Gastroesophageal sphincter (tissue), 4 donors: Measurements from ENCODE around the gene LMCD1. TPM values are rescaled to one million over a fixed set of nuclear protein-coding genes. Genes with fewer than 3 reads are reported as not detected.

Experiments
- ATAC-seq: fragments of 150-250 bp; one replicate; pipeline ENCODE4 v1.9.1; 2016; ENCODE audit warnings: mild to moderate bottlenecking, moderate library complexity
- H3K27ac ChIP-seq, 4 donors: fragments of 200-600 bp; sonication (generic) in 3 of 4; 1 replicate in 3 of 4; 2 replicates in 1 of 4; pipeline ENCODE4 v1.5.1; 2016 to 2019
- H3K27me3 ChIP-seq: fragments of 200-600 bp; sonication (generic); one replicate; pipeline ENCODE4 v1.5.1; 2019
- H3K36me3 ChIP-seq, 2 donors: fragments of 200-600 bp; sonication (generic); one replicate each; pipeline ENCODE4 v1.5.1; 2019; ENCODE audit warnings: control low read depth in 1 of 2
- H3K4me1 ChIP-seq, 3 donors: fragments of 200-600 bp; sonication (generic); 1 replicate in 2 of 3; 2 replicates in 1 of 3; pipeline ENCODE4 v1.5.1; 2016 to 2019; ENCODE audit warnings: control low read depth in 2 of 3
- H3K4me3 ChIP-seq, 2 donors: fragments of 200-600 bp; sonication (generic); one replicate each; pipeline ENCODE4 v1.5.1; 2019; ENCODE audit warnings: mild to moderate bottlenecking in 1 of 2, moderate library complexity in 1 of 2
- H3K9me3 ChIP-seq, 3 donors: fragments of 200-600 bp; sonication (generic); one replicate each; pipeline ENCODE4 v1.5.1; 2017 to 2019; ENCODE audit warnings: control low read depth in 2 of 3
- EP300 ChIP-seq: sonication (generic); formaldehyde crosslinking; IDR thresholded peaks from one replicate; pipeline ENCODE4 v1.6.1; 2017; ENCODE audit warnings: antibody characterized with exemption, mild to moderate bottlenecking
- POLR2A ChIP-seq, 2 donors: fragments of 450-650 bp; IDR thresholded peaks; one replicate each; pipeline ENCODE4 v1.6.1; 2017; ENCODE audit warnings: antibody characterized with exemption in 2 of 2, mild to moderate bottlenecking in 2 of 2, moderate library complexity in 1 of 2
- POLR2AphosphoS5 ChIP-seq: sonication (generic); formaldehyde crosslinking; IDR thresholded peaks from one replicate; pipeline ENCODE4 v1.6.1; 2017; ENCODE audit warnings: antibody characterized with exemption
- WGBS, 2 donors: methylation state at CpG; one replicate each; pipeline ENCODE4 v1.1.5; 2018; ENCODE audit warnings: low coverage in 1 of 2; 5-methylcytosine and 5-hydroxymethylcytosine counted together
- total RNA-seq, 4 donors: library from RNA; depleted of rRNA; stranded (reverse); fragments of >200 nt; gene quantifications; one replicate each; pipeline ENCODE4 v1.1.0, GENCODE V29; 2016
- TF ChIP-seq, protein P1 (sequence below), 4 experiments: fragments of 200-600 bp in 2 of 4; fragments of 450-650 bp in 2 of 4; sonication (generic) in 1 of 4; IDR thresholded peaks; one replicate each; pipeline ENCODE4 v1.5.1; 2017 to 2019; ENCODE audit warnings: antibody characterized with exemption in 4 of 4, mild to moderate bottlenecking in 2 of 4, moderate library complexity in 2 of 4

The LMCD1 gene
- total RNA-seq, 4 donors from 2014 or later: 17.6 to 318 (median 136) TPM

DNA sequence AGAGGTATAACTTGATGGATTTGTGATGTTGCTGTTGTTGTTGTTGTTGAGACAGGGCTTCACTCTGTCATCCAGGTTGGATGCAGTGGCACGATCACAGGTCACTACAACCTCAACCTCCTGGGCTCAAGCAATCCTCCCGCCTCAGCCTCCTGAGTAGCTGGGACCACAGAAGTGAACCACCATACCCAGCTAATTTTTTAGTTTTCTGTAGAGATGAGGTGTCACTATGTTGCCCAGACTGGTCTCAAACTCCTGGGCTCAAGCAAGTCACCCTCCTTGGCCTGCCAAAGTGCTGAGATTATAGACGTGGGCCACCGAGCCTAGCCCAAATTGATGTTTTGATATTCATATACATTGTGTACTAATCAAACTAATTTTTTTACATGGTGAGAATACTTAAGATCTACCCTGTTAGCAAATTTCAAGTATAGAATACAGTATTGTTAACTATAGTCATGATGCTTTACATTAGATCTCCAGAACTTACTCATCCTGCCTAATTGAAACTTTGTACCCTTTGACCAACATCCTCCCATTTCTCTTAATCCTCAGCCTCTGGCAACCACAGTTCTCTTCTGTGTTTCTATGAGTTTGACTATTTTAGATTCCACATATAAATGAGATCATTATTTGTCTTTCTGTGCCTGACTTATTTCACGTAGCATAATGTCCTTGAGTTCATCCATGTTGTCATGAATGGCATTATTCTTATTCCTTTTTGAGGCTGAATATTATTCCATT is 23.2 kb downstream of the LMCD1 start:
- H3K27ac ChIP-seq: peak overlapping the region in 1 of 4 donors; percentile 48
- ATAC-seq: no peak
- no peaks in the 10 kb centered on the region for H3K9me3 ChIP-seq
- no peak for TF ChIP-seq POLR2AphosphoS5
- no peak for TF ChIP-seq EP300
- no peak for TF ChIP-seq POLR2A (IDR thresholded peaks at IDR 0.05)
- TF ChIP-seq, protein P1, sequence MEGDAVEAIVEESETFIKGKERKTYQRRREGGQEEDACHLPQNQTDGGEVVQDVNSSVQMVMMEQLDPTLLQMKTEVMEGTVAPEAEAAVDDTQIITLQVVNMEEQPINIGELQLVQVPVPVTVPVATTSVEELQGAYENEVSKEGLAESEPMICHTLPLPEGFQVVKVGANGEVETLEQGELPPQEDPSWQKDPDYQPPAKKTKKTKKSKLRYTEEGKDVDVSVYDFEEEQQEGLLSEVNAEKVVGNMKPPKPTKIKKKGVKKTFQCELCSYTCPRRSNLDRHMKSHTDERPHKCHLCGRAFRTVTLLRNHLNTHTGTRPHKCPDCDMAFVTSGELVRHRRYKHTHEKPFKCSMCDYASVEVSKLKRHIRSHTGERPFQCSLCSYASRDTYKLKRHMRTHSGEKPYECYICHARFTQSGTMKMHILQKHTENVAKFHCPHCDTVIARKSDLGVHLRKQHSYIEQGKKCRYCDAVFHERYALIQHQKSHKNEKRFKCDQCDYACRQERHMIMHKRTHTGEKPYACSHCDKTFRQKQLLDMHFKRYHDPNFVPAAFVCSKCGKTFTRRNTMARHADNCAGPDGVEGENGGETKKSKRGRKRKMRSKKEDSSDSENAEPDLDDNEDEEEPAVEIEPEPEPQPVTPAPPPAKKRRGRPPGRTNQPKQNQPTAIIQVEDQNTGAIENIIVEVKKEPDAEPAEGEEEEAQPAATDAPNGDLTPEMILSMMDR (IDR thresholded peaks at IDR 0.05): no peak
- peaks cover 0 to 4% of the 10 kb centered on the region in 2 donors for H3K36me3 ChIP-seq
- H3K4me3 ChIP-seq: no peak overlapping the region
- WGBS, 2 donors: 90 to 100% methylated on average over 3 to 5 of the region's 5 CpGs
- no peaks in the 10 kb centered on the region for H3K27me3 ChIP-seq
- H3K4me1 ChIP-seq: peaks cover 0 to 18% (median 0%) of the 10 kb centered on the region in 3 donors

DNA sequence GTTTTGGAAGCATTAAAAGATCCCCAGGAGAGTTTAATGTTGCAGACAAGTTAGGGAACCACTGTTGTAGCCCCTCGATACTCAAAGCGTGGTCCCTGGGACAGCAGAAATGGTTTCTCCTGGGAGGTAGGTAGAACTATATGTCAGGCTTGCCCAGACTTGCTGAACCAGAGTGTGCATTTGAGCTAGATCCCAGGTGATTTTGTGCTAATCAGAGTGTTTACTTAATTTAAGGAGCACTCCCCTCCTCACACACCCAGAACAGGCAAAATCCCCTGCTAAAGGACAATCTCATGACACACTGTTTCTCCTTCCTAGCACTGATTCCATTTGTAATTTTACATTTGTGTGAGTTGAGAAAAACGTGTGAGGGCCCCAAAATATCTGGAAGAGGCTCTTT is 24.3 kb downstream of the LMCD1 start:
- H3K27me3 ChIP-seq: no peaks in the 10 kb centered on the region
- no peak overlapping the region for H3K4me3 ChIP-seq
- H3K27ac ChIP-seq: no peak overlapping the region
- WGBS, 2 donors: 82 to 100% methylated on average over 2 to 3 of the region's 3 CpGs
- TF ChIP-seq POLR2A (IDR thresholded peaks at IDR 0.05) (no peak), EP300 (no peak), POLR2AphosphoS5 (no peak)
- TF ChIP-seq, protein P1 (IDR thresholded peaks at IDR 0.05): no peak
- peaks cover 0 to 4% of the 10 kb centered on the region in 2 donors for H3K36me3 ChIP-seq
- peaks cover 0 to 19% (median 0%) of the 10 kb centered on the region in 3 donors for H3K4me1 ChIP-seq
- no peak for ATAC-seq
- H3K9me3 ChIP-seq: no peaks in the 10 kb centered on the region

DNA sequence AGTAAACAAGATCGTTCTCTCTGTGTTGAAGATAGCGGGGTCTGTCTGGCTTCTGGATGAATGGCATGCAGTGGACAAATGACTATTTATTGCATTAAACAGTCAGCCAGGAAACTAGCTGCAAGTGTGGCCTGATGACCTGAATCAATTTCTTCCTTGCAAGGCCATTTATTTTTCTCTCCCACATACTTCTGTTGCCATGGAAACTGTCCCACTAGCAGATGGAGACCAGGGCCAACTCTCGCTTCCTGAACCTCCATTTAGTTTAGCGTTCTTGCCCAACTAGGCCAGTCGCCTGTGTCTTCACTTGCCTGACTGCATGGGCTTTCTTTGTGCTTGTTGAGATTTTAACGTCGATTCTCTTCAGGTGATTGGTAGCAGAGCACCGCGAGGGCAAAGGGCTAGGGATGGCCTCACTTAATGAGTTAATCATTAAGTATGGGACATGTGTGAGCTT is 27.6 kb downstream of the LMCD1 start:
- no peak for ATAC-seq
- Histone ChIP-seq H3K27me3 (no peaks in the 10 kb centered on the region), H3K9me3 (no peaks in the 10 kb centered on the region), H3K4me1 (peaks cover 0 to 34% (median 0%) of the 10 kb centered on the region in 3 donors), H3K4me3 (no peak overlapping the region), H3K36me3 (no peaks in the 10 kb centered on the region), H3K27ac (peak overlapping the region in 3 of 4 donors; percentile 8 to 49 (median 28))
- WGBS, 2 donors: 65 to 78% methylated on average over 8 to 9 of the region's 9 CpGs
- no peak for TF ChIP-seq POLR2AphosphoS5
- no peak for TF ChIP-seq POLR2A (IDR thresholded peaks at IDR 0.05)

DNA sequence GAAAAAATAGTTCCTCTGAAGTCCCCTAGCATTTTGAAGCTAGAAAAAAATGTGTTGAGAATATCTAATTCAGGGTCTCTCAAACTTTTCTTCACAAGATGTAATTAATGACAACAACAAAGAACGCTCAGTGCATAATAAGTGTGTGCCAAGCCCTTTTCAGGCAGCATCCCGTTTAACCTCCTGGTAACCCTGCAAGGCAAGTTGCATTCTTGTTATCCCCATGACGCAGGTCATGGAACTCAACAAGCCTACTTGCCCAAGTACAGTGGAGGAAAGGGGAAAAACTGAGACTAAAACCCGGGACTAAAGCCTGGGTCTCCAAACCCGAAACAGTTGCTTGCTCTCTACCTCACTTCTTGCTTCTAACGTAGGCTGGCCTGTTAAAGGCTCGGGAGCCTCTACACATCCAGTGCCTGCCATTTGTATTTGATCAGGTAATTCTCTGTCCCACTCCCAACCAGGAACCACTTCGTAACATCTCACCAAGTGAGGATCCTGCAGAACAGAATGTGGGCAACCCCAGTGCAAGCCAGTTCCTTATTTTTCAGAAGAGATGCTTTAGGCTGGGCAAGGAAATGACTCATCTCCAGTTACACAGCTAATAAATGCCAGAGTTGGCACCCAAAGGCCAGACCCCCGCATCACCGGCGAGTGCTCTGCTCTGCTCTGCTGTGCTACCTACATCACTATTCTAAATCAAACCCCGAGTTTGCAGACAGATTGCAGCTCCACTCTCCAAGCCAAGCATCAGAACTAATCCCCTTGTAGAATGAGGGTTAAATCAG is 28.3 kb downstream of the LMCD1 start:
- Histone ChIP-seq H3K4me1 (peaks cover 0 to 34% (median 0%) of the 10 kb centered on the region in 3 donors), H3K9me3 (no peaks in the 10 kb centered on the region), H3K4me3 (no peak overlapping the region), H3K27me3 (no peaks in the 10 kb centered on the region), H3K27ac (peak overlapping the region in 3 of 4 donors; percentile 8 to 28 (median 14)), H3K36me3 (no peaks in the 10 kb centered on the region)
- WGBS, 2 donors: 86 to 100% methylated on average over 3 to 10 of the region's 12 CpGs
- ATAC-seq: no peak
- TF ChIP-seq, protein P1 (IDR thresholded peaks at IDR 0.05): no peak
- TF ChIP-seq POLR2A (IDR thresholded peaks at IDR 0.05) (no peak), POLR2AphosphoS5 (no peak), EP300 (no peak)

DNA sequence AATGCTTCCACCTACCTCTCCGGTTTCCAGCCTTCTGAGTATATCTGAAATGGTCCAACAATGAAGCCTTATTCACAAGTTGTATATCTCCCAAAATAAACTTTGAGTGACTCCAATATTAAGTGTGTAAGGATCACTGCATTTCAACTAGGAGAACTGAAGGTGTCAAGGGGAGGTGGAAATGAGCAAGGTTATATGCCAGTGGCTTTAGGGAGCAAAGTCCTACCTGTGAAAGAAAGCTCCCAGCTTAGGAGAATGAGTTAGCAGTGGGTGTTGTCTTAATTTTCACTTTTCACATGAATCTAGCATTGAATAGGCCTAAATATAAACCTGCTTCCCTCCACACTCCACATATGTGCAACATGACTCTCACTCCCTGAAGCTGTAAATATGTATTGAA is 29.0 kb downstream of the LMCD1 start:
- no peaks in the 10 kb centered on the region for H3K36me3 ChIP-seq
- ATAC-seq: no peak
- 57 to 80% methylated on average over 1 of the region's 1 CpG for WGBS, 2 donors
- no peaks in the 10 kb centered on the region for H3K27me3 ChIP-seq
- H3K4me1 ChIP-seq: peaks cover 0 to 34% (median 0%) of the 10 kb centered on the region in 3 donors
- TF ChIP-seq, protein P1 (IDR thresholded peaks at IDR 0.05): no peak
- TF ChIP-seq EP300 (no peak), POLR2AphosphoS5 (no peak), POLR2A (IDR thresholded peaks at IDR 0.05) (no peak)
- no peak overlapping the region for H3K27ac ChIP-seq
- no peaks in the 10 kb centered on the region for H3K9me3 ChIP-seq
- H3K4me3 ChIP-seq: no peak overlapping the region
